Fibroblast of villous mesenchyme (primary cell): Measurements from ENCODE around the gene UNK. TPM values are rescaled to one million over a fixed set of nuclear protein-coding genes. Genes with fewer than 3 reads are reported as not detected.
"Not testable (repeated sequence)": the region's sequence is repeated elsewhere in the genome, so short reads cannot be mapped to it uniquely, and the experiment has no call there.

ENCODE experiments used
- DNase-seq: peaks from one replicate; pipeline ENCODE4 v3.0.0-alpha.2; 2010; ENCODE audit warnings: low read depth
- H3K4me3 ChIP-seq: 2 replicates; pipeline ENCODE4 v1.5.1; 2011; ENCODE audit warnings: low read depth, mild to moderate bottlenecking, low read length
- total RNA-seq: library from RNA; depleted of rRNA; stranded (reverse); fragments of >200 nt; gene quantifications from 2 replicates; pipeline ENCODE4 v1.2.3, GENCODE V29; 2012
- TF ChIP-seq, protein P1 (sequence below): IDR thresholded peaks from 2 replicates; pipeline ENCODE4 v1.5.1; 2012; ENCODE audit warnings: low read depth, mild to moderate bottlenecking, low read length; ENCODE audit not compliant: insufficient read depth

The UNK gene
- total RNA-seq, 1 donor, result 19.9 TPM

DNA sequence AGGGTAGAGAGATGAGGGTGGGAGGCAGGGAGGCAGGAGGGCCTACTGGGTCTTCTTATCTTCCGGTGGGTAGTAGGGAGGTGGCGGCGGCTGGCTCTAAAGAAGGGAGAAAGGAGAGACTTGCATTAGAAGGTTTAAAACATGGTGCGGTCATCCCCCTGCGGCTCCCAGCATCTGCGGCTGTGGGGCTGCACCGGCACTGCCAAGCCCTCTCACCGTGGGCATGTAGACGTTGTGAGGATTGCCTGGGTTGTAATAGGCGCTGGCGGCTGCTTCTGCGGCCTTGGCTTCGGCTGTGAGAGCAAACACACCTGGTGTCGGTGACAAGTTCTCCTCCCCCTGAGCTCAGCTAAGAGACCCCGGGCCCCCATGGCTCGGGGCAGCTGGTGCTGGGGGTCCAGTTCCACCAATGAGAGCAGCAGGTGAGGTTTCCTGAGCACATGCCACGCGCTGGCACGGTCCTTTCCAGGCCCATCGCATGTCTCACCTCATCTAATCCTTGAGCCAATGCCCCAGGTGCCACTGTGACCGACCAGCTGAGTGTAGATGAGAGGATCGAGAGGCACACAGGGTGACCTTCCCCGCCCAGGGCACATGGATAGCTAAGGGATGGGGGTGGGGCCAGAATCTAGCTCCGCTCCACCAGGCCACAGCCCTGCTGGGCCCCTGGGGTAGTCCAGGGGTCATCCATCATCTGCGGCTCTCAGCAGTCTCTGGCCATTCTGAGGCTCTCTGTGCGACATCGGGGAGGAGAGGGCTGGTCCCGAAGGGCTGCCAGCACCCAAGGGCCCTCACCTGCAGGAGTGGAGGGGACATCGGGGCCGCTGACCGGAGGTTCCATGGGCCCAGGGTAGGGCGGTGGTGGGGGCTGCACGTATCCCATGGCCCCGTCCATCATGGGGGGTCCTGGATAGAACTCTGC lies 62.3 kb downstream of the UNK start:
- H3K4me3 ChIP-seq, result no peak overlapping the region
- TF ChIP-seq, protein P1, sequence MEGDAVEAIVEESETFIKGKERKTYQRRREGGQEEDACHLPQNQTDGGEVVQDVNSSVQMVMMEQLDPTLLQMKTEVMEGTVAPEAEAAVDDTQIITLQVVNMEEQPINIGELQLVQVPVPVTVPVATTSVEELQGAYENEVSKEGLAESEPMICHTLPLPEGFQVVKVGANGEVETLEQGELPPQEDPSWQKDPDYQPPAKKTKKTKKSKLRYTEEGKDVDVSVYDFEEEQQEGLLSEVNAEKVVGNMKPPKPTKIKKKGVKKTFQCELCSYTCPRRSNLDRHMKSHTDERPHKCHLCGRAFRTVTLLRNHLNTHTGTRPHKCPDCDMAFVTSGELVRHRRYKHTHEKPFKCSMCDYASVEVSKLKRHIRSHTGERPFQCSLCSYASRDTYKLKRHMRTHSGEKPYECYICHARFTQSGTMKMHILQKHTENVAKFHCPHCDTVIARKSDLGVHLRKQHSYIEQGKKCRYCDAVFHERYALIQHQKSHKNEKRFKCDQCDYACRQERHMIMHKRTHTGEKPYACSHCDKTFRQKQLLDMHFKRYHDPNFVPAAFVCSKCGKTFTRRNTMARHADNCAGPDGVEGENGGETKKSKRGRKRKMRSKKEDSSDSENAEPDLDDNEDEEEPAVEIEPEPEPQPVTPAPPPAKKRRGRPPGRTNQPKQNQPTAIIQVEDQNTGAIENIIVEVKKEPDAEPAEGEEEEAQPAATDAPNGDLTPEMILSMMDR, result no peak
- DNase-seq, result no peak

DNA sequence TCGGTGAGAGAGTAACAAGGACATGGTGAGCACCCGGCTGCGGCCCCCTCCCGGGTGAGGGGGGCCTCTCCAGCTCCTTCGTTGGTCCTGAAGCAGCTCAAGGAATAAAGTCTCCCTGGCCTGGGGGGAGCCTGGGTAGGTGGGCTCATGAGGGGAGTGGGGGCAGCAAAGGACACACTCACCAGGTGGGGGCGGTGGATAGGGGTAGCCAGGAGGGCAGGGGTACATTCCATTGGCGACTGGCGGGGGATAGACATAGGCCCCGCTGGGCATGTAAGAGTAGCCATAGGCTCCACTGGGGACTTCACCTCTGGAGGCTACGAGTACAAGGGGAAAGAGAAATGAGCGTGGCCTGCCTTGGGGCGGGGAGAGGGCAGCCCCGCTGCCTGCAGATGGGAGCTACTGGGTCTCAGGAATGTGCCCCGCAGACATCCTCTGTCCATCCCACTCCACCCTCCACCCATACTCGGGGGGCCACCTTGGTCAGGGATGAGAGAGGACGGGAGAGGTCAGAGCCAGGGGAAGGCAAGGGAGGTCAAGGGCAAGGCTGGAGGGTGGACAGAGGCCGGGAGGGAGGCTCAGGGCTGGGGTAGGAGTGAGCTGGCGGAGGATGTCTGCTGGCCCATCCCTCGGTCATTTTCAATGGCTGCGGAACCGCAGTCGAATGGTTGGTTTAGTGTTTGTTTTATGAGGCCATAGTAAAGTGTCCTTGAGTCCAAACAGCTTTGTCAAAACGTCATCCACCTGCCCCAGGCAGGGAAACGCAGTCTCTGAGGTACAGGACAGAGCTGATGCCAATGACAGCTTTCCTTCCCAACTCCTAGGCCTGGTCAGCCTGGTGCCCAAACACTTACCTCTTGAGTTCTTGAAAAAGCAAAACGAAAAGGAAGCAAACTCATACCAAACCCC lies 63.3 kb downstream of the UNK start:
- no peak overlapping the region for H3K4me3 ChIP-seq
- DNase-seq, result no peak
- TF ChIP-seq, protein P1, result no peak

DNA sequence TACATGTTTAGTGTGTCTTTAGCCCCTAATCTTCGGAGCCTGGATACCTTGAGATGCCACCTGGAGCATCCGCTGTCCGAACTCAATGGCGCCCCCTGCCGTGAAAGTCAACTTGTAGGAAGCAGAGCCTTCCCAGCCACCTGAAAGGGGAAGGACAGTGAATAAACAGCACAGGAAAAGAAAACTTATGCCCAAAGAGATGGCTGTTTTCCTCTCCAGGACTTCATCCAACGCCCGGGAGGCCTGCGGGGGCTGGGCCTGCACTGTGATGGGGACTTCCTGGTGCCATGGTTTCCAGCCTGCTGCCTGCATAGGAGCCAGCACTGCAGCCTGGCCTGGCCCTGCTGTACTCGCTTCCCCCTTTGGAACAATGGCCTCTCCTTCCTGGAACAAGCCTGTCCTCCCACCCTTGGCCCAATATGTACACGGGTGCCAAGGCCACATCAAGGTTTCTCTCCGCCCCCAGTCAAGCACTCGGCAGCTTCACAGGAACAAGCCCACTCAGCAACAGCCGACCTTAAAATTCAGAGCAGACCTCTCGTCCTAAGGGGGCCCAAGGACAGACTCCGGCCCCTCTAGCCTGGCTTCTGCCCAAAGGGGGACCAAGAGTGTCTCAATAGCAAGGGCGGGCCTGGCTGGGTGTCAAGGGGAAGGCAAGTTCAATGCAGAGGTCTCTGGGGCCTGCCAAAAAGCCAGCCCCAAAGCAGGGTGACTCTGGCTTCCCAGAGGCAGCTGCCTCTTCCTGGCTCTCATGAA lies 64.1 kb downstream of the UNK start:
- peak; percentile 53 for DNase-seq
- no peak overlapping the region for H3K4me3 ChIP-seq
- TF ChIP-seq, protein P1, result peak; percentile 80

DNA sequence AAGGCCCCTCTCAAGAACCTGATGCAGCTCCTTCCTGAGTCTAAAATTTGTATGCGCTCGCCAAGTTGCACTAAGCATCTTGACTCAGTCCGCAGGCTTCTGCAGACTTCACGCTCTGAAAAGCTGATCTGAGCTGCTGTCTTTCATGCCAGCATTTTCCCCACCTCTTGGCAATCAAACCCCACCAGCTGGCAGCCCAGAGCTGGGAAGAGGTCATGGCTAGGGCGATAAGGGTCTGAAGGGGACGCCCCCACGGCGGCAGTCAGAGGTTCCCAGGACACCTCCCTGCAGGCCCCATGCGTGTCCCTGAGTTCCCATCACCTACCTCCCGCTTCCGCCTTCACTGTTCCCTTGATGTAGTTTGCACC lies 64.7 kb downstream of the UNK start:
- H3K4me3 ChIP-seq, result no peak overlapping the region
- no peak for DNase-seq
- TF ChIP-seq, protein P1, result no peak

DNA sequence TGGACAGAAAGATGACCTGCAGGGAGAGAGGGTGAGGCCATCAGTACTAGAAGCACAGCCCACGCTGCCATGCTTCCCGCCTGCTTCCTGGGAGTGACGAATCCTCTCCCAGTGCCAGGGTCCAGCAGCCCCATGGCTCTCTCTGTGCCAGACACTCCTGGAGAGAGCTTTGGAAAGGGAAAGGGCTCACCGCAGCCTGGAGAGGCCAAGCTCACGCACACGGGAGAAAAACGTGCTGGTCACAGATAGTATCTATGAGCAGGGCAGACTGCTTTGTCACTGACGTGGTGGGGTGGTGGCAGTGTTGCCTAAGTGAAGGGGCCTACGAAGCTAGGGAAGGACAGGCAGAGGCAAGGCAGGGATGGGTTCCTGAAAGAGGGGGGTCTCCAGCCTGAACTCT lies 65.1 kb downstream of the UNK start:
- DNase-seq, result no peak
- TF ChIP-seq, protein P1, result no peak
- no peak overlapping the region for H3K4me3 ChIP-seq

DNA sequence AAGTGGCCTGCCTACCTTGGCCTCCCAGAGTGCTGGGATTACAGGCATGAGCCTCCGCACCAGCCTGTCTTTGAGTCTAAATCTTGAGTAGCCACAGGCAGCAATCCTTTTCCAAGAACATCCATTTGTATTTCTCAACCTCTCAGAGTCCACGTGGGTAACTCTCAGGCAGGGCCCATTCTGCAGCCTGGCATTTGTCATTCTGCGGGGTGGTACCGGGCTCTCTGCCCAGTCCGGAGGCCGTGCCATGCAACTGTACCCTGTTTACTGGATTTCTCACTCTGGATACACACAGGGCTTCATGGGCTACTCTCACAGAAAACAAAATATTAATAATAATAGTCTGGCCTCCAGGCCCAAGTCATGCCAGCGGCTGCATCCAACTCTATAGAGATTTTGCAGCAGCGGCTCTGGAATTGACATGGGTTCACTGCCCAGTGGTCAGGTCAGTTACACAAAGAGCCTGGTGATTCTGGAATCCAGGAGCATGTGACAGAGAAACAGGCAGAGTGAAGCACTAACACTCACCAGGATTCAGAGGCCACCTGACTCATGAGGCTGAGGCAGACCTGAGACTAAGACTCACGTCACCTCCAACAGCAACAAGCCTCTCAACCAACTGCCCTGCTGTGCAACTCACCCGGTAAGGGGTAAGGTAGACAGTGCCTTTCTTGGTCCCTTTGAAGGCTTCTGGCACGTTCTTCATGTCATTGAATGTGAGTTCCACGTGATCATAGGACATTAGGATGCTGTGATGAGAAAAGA lies 66.5 kb downstream of the UNK start:
- TF ChIP-seq, protein P1, result no peak
- no peak for DNase-seq
- no peak overlapping the region for H3K4me3 ChIP-seq

DNA sequence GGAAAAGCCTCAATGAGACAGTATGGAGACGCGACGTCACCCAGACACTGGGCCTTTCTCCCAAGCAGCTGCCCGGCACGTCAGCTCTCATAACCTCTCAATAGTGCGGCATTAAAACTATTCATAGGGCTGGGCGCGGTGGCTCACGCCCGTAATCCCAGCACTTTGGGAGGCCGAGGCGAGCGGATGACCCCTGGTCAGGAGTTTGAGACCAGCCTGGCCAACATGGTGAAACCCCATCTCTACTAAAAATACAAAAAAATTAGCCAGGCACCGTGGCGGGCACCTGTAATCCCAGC lies 67.0 kb downstream of the UNK start:
- not testable (repeated sequence) for DNase-seq, H3K4me3 ChIP-seq
